Natural killer cell (primary cell): Measurements from ENCODE around the gene CMSS1. TPM values are rescaled to one million over a fixed set of nuclear protein-coding genes. Genes with fewer than 3 reads are reported as not detected.

Source experiments
- ATAC-seq, 3 donors: fragments of 150-1000 bp in 2 of 3; fragments of 200-7000 bp in 1 of 3; cut with Tn5 transposase; 1 replicate in 1 of 3; 2 replicates in 2 of 3; pipeline ENCODE4 v1.10.0; 2021; ENCODE audit warnings: mild to moderate bottlenecking in 2 of 3, moderate library complexity in 2 of 3
- DNase-seq, 2 donors: peaks; one replicate each; pipeline versions ENCODE4 v3.0.0 to v3.0.0-alpha.2; 2013 to 2021; ENCODE audit warnings: mixed read lengths in 1 of 2
- H3K27ac ChIP-seq: one replicate; pipeline ENCODE4 v1.5.1; 2013; ENCODE audit warnings: mild to moderate bottlenecking, low read length
- H3K27me3 ChIP-seq: one replicate; pipeline ENCODE4 v1.6.1; 2013; ENCODE audit warnings: low read length; ENCODE audit not compliant: control insufficient read depth, insufficient read depth
- H3K36me3 ChIP-seq: one replicate; pipeline ENCODE4 v1.6.1; 2013; ENCODE audit warnings: low read length; ENCODE audit not compliant: control insufficient read depth, insufficient read depth
- H3K4me1 ChIP-seq: one replicate; pipeline ENCODE4 v1.6.1; 2013; ENCODE audit warnings: low read length; ENCODE audit not compliant: control insufficient read depth, insufficient read depth
- H3K4me3 ChIP-seq: one replicate; pipeline ENCODE4 v1.5.1; 2013; ENCODE audit warnings: low read length
- H3K9me3 ChIP-seq: one replicate; pipeline ENCODE4 v1.6.1; 2013; ENCODE audit warnings: low read length; ENCODE audit not compliant: control insufficient read depth, insufficient read depth
- H3K27ac Mint-ChIP-seq, 2 donors: one replicate each; pipeline ENCODE4 v1.8.0; 2022; ENCODE audit warnings: mild to moderate bottlenecking in 2 of 2, mixed read lengths in 2 of 2, moderate library complexity in 1 of 2
- H3K27me3 Mint-ChIP-seq, 2 donors: one replicate each; pipeline ENCODE4 v1.8.0; 2022; ENCODE audit warnings: low read depth in 2 of 2, mixed read lengths in 2 of 2
- H3K36me3 Mint-ChIP-seq: one replicate; pipeline ENCODE4 v1.8.0; 2022; ENCODE audit warnings: mixed read lengths
- H3K4me1 Mint-ChIP-seq, 2 donors: one replicate each; pipeline ENCODE4 v1.8.0; 2022; ENCODE audit warnings: mixed read lengths in 2 of 2
- H3K4me3 Mint-ChIP-seq: one replicate; pipeline ENCODE4 v1.8.0; 2022; ENCODE audit warnings: mild to moderate bottlenecking, moderate library complexity, mixed read lengths
- H3K9me3 Mint-ChIP-seq, 2 donors: one replicate each; pipeline ENCODE4 v1.8.0; 2022; ENCODE audit warnings: mixed read lengths in 2 of 2
- WGBS: methylation state at CpG from one replicate; pipeline ENCODE4 v1.1.7; 2013; ENCODE audit warnings: missing lambda C conversion rate; ENCODE audit not compliant: insufficient coverage; 5-methylcytosine and 5-hydroxymethylcytosine counted together
- intact Hi-C: fragments of 100-400 bp; cut with micrococcal nuclease; formaldehyde crosslinking; loops from one replicate; pipeline ENCODE4 v1.14.2; 2022
- total RNA-seq, 4 donors: library from RNA; stranded (reverse); fragments of 120-200 nt in 1 of 4; gene quantifications; one replicate each; pipeline versions ENCODE4 v1.2.3 to v1.2.4, GENCODE V29; 2013 to 2022
- TF ChIP-seq, protein P1 (sequence below): fragments of 200-600 bp; IDR thresholded peaks from one replicate; pipeline ENCODE4 v1.8.0; 2022; ENCODE audit warnings: antibody characterized with exemption

The CMSS1 gene
- total RNA-seq, 3 donors from 2014 or later (not counting 1 experiment from before 2014, with no cell fraction given) = 7.8 to 12.7 (median 9.2) TPM

DNA sequence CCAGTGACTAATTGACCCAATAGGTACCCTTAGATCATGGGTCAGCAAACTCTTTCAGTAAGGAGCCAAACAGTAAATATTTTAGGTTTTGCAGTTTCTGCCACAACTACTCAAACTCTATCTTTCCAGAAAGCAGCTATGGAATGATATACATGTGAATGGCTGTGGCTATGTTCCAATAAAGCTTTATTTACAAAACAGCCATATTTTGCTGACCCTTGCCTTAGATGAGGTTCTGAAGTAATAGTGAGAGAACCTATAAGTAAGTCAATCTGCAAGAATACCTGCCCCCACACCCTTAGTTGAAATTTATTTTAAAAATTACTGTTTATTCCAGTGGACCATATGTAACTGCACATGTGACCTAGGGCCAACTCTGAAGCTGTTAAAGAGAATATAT is 134.0 kb downstream of the CMSS1 start:
- ATAC-seq (no peak), DNase-seq (no peak)
- Mint-ChIP-seq H3K4me3 (no peak overlapping the region), H3K36me3 (no peaks in the 10 kb centered on the region), H3K27me3 (no peaks in the 10 kb centered on the region), H3K4me1 (no peaks in the 10 kb centered on the region), H3K9me3 (no peaks in the 10 kb centered on the region), H3K27ac (no peak overlapping the region)
- TF ChIP-seq, protein P1, sequence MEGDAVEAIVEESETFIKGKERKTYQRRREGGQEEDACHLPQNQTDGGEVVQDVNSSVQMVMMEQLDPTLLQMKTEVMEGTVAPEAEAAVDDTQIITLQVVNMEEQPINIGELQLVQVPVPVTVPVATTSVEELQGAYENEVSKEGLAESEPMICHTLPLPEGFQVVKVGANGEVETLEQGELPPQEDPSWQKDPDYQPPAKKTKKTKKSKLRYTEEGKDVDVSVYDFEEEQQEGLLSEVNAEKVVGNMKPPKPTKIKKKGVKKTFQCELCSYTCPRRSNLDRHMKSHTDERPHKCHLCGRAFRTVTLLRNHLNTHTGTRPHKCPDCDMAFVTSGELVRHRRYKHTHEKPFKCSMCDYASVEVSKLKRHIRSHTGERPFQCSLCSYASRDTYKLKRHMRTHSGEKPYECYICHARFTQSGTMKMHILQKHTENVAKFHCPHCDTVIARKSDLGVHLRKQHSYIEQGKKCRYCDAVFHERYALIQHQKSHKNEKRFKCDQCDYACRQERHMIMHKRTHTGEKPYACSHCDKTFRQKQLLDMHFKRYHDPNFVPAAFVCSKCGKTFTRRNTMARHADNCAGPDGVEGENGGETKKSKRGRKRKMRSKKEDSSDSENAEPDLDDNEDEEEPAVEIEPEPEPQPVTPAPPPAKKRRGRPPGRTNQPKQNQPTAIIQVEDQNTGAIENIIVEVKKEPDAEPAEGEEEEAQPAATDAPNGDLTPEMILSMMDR = no peak
- intact Hi-C loops = no loop called here
- H3K27ac ChIP-seq = no peak overlapping the region
- no peaks in the 10 kb centered on the region for H3K27me3 ChIP-seq
- H3K36me3 ChIP-seq = no peaks in the 10 kb centered on the region
- H3K9me3 ChIP-seq = no peaks in the 10 kb centered on the region
- H3K4me1 ChIP-seq = no peaks in the 10 kb centered on the region
- H3K4me3 ChIP-seq = no peak overlapping the region

DNA sequence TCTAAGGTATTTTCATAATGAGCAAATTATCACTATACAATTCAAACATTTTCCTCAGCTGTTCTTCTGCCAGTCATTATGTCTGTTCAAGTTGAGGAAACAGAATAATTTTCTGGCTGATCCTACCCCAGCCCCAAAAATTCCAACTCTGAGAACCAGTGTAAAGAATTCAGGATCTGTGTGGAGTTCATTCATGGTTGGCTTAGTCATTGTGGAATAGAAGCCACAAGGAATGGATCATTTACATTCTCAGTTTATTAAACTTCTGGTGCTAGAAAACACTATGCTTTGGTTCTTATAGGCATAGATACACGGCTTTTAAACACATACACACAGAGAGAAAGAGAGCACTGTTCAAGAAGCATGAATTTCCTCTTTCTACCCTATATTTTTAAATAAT is 134.6 kb downstream of the CMSS1 start:
- WGBS = no CpG with 5 or more reads among the region's 1 CpG
- H3K27ac Mint-ChIP-seq = no peak overlapping the region
- Histone ChIP-seq H3K4me3 (no peak overlapping the region), H3K4me1 (no peaks in the 10 kb centered on the region), H3K27ac (no peak overlapping the region), H3K36me3 (no peaks in the 10 kb centered on the region), H3K9me3 (no peaks in the 10 kb centered on the region), H3K27me3 (no peaks in the 10 kb centered on the region)
- H3K4me1 Mint-ChIP-seq = no peaks in the 10 kb centered on the region
- DNase-seq (no peak), ATAC-seq (no peak)
- no peaks in the 10 kb centered on the region for H3K9me3 Mint-ChIP-seq
- H3K36me3 Mint-ChIP-seq = no peaks in the 10 kb centered on the region
- TF ChIP-seq, protein P1 = no peak
- no peaks in the 10 kb centered on the region for H3K27me3 Mint-ChIP-seq
- intact Hi-C loops = no loop called here
- no peak overlapping the region for H3K4me3 Mint-ChIP-seq

DNA sequence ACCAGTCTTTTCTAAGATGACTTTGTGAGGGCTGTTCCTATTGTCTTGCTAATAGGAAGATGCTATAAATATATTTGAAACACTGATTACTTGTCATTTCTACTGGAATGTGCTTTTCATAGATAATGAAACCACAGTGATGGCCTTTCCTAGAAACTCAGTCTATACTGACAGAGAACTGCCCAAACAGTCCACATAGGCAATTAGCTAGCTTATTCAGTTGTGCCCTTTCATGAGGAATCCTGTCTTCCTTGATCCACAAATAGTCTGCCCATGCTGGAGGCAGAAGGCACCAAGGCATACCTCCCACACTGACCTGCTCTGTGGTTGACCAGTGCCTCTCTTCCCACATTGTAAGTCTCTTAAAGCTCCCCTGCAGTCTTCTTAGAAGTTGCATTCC is 135.9 kb downstream of the CMSS1 start:
- no peak for DNase-seq
- intact Hi-C loops = no loop called here
- Mint-ChIP-seq H3K4me1 (no peaks in the 10 kb centered on the region), H3K4me3 (no peak overlapping the region), H3K36me3 (no peaks in the 10 kb centered on the region), H3K27ac (no peak overlapping the region), H3K27me3 (no peaks in the 10 kb centered on the region), H3K9me3 (no peaks in the 10 kb centered on the region)
- Histone ChIP-seq H3K27ac (no peak overlapping the region), H3K4me1 (no peaks in the 10 kb centered on the region), H3K9me3 (no peaks in the 10 kb centered on the region), H3K27me3 (no peaks in the 10 kb centered on the region), H3K4me3 (no peak overlapping the region), H3K36me3 (no peaks in the 10 kb centered on the region)
- TF ChIP-seq, protein P1 = no peak
- ATAC-seq = no peak

DNA sequence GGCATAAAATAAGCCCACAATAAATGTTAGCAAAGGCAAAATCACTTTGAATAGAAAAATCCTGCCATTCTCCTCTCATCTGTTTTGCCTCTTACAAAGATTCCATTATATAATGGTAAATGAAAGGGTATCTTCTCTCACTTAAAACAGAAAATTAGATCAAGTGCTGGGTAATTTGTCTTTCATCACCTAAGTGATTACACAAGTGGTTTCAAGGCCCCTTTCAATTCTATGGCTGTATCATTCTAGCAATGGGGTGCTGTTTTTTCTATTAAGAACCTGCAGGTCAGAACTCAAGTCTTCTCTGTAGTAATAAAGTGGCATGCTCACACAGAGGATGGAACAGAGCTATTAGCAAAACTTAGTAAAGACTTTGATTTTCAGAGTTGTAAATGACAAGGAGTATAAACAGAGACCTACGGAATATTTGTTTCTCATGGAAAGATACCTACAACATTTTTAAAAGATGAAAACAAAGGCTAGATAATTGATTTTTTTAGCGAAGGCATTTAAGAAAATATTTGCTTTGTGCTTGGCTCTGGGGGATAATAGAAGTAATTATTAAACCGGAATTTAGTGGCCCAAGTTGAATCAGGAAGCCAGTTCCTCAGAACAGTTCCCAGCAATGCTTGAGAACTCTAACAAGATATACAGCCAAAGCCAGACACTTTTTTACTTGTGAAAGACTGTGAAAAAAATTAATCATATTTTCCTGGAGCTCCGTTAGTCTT is 137.4 kb downstream of the CMSS1 start:
- TF ChIP-seq, protein P1 = no peak
- H3K27me3 ChIP-seq = no peaks in the 10 kb centered on the region
- no peak overlapping the region for H3K27ac ChIP-seq
- Mint-ChIP-seq H3K27me3 (no peaks in the 10 kb centered on the region), H3K4me1 (no peaks in the 10 kb centered on the region), H3K36me3 (no peaks in the 10 kb centered on the region), H3K27ac (no peak overlapping the region), H3K9me3 (no peaks in the 10 kb centered on the region), H3K4me3 (no peak overlapping the region)
- DNase-seq (no peak), ATAC-seq (no peak)
- no peaks in the 10 kb centered on the region for H3K4me1 ChIP-seq
- no peaks in the 10 kb centered on the region for H3K9me3 ChIP-seq
- H3K36me3 ChIP-seq = no peaks in the 10 kb centered on the region
- intact Hi-C loops = no loop called here
- H3K4me3 ChIP-seq = no peak overlapping the region
- 95% methylated on average over 2 of the region's 4 CpGs for WGBS
